ENCODE data around the gene CHI3L2.

Gene CHI3L2

DNA sequence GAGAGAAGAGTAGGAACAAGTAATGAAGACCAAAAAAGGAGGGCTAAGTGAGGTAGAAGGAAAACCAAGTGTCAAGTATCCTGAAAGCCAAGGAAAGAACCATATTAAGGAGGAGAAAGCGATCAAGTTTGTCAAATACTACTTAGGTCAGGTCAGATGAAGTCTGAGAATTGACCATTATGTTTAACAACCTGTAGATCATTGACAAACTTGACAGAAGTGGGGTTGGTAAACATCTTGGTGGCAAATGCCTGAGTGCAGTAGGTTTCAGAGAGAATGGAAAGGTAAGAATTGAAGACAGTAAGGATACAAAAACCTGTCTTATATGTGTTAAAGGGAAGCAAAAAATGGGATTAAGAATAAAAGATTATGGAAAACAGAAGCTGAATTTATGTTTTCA, 59.4 kb downstream of the CHI3L2 start:
- H3K36me3 ChIP-seq (replicated peaks): no peaks in the 10 kb centered on the region
- in situ Hi-C loops (cut with HindIII; ENCODE audit: low pct_ligation_motif_present, low sequenced_read_pairs): no loop called here
- no peaks in the 10 kb centered on the region for H3K27me3 ChIP-seq (replicated peaks)
- no peak overlapping the region for H3K4me3 ChIP-seq (ENCODE audit: low read depth, low read length)
- H3K27ac ChIP-seq: no peak overlapping the region
- no peak for DNase-seq
- TF ChIP-seq, protein P1, sequence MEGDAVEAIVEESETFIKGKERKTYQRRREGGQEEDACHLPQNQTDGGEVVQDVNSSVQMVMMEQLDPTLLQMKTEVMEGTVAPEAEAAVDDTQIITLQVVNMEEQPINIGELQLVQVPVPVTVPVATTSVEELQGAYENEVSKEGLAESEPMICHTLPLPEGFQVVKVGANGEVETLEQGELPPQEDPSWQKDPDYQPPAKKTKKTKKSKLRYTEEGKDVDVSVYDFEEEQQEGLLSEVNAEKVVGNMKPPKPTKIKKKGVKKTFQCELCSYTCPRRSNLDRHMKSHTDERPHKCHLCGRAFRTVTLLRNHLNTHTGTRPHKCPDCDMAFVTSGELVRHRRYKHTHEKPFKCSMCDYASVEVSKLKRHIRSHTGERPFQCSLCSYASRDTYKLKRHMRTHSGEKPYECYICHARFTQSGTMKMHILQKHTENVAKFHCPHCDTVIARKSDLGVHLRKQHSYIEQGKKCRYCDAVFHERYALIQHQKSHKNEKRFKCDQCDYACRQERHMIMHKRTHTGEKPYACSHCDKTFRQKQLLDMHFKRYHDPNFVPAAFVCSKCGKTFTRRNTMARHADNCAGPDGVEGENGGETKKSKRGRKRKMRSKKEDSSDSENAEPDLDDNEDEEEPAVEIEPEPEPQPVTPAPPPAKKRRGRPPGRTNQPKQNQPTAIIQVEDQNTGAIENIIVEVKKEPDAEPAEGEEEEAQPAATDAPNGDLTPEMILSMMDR (IDR thresholded peaks at IDR 0.05; ENCODE audit: low read depth, low read length, missing control alignments): no peak

DNA sequence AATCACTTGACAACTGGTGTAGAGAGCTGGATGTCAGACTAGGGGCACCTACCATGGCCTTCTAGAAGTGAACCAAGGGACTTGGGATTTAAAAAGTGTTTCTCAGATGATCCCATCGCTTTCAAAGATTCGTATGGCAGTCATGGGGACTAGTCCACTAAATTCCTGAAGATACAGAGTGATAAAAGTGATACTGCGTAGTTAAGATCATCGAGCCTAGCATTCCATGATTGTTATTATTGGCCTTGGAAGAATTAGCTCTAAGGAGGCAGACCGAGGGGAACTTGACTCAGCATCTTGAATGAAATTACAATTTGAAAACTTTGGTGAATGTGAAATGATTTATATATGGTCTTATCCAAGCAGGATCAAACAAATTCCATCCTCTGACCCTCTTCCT, 61.9 kb downstream of the CHI3L2 start:
- Histone ChIP-seq H3K36me3 (replicated peaks) (no peaks in the 10 kb centered on the region), H3K27me3 (replicated peaks) (no peaks in the 10 kb centered on the region), H3K4me3 (ENCODE audit: low read depth, low read length) (no peak overlapping the region), H3K27ac (no peak overlapping the region)
- no peak for DNase-seq
- TF ChIP-seq, protein P1 (IDR thresholded peaks at IDR 0.05; ENCODE audit: low read depth, low read length, missing control alignments): no peak
- in situ Hi-C loops (cut with HindIII; ENCODE audit: low pct_ligation_motif_present, low sequenced_read_pairs): no loop called here

DNA sequence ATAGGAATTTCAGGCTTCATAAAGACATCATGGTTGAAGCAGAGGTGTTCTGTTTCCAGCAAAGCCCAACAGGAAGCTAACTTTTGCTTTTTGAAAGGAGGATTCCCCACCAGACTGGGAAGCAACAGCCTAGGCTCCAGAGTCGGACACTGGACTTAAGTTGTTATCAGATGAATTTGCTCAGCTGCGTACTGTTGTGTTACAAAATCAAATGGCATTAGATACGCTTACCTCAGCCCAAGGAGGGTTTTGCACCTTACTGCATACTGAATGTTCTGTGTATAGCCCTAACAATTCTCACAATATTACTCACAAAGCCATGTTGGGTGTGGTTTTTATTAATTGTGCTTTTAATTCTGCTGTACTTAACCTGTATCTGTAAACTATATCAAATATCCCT, 62.6 kb downstream of the CHI3L2 start:
- no peak overlapping the region for H3K4me3 ChIP-seq (ENCODE audit: low read depth, low read length)
- H3K27me3 ChIP-seq (replicated peaks): no peaks in the 10 kb centered on the region
- no peaks in the 10 kb centered on the region for H3K36me3 ChIP-seq (replicated peaks)
- no peak overlapping the region for H3K27ac ChIP-seq
- TF ChIP-seq, protein P1 (IDR thresholded peaks at IDR 0.05; ENCODE audit: low read depth, low read length, missing control alignments): no peak
- in situ Hi-C loops (cut with HindIII; ENCODE audit: low pct_ligation_motif_present, low sequenced_read_pairs): no loop called here
- no peak for DNase-seq

DNA sequence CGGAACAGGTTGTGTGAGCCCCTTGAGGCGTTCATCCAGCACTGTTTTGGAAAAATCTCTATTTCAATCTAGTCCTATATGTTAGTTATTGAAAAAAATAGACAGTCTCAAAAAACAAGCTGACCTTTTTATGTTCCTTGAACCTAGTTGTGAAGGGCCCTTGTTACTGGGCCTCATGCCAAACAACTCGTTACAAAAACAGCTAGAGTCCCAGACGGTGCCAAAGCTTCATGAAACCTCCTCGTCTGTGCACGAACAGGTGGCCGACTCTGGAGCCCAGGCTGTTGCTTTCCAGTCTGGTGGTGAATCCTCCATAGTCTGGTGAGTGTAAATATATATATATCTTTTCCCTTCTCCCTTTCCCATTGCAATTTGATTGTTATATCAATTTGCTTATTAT, 63.1 kb downstream of the CHI3L2 start, which contains the start of gene CHIA:
Gene CHIA, plus strand, starts transcription at position 222 of the 400 bp plus-strand sequence. CDS start 19,617 bp downstream, outside the sequence.
- Histone ChIP-seq H3K27ac (no peak within 1 kb of the TSS), H3K27me3 (replicated peaks) (no peaks in the 10 kb centered on the region), H3K36me3 (replicated peaks) (no peaks in the 10 kb centered on the region), H3K4me3 (ENCODE audit: low read depth, low read length) (no peak within 1 kb of the TSS)
- DNase-seq: no peak
- TF ChIP-seq, protein P1 (IDR thresholded peaks at IDR 0.05; ENCODE audit: low read depth, low read length, missing control alignments): no peak
- in situ Hi-C loops (cut with HindIII; ENCODE audit: low pct_ligation_motif_present, low sequenced_read_pairs): no loop called here
